ENCODE results near the gene GRPR. TPM values are rescaled to one million over a fixed set of nuclear protein-coding genes. Genes with fewer than 3 reads are reported as not detected.

The GRPR gene
- under 1 TPM in 1 of 2 donors, not detected in 1; 0.08 TPM for total RNA-seq
- not detected for polyA plus RNA-seq

- H3K9me3 ChIP-seq (ENCODE audit: control insufficient read depth in 4 of 4, low read length in 3 of 4) = peaks cover 0 to 8% (median 0%) of the 10 kb centered on the region in 4 donors
- TF ChIP-seq YY1 (IDR thresholded peaks at IDR 0.05) (no peak), HNF4G (IDR thresholded peaks at IDR 0.05) (no peak), CTCF (IDR thresholded peaks at IDR 0.05; ENCODE audit: low read depth, low read length, missing input control) (peak; percentile 74), GABPA (IDR thresholded peaks at IDR 0.05 in 1 of 2, conservative IDR thresholded peaks at IDR 0.05 in 1 of 2) (no peak), ZBTB33 (IDR thresholded peaks at IDR 0.05) (no peak), MAX (IDR thresholded peaks at IDR 0.05) (no peak), JUND (IDR thresholded peaks at IDR 0.05) (no peak), FOXA1 (IDR thresholded peaks at IDR 0.05) (no peak), FOXA2 (IDR thresholded peaks at IDR 0.05) (no peak), EGR1 (IDR thresholded peaks at IDR 0.05; ENCODE audit: low read depth in 2 of 2) (no peak), NR2F2 (IDR thresholded peaks at IDR 0.05) (no peak), RAD21 (IDR thresholded peaks at IDR 0.05) (peak; percentile 80 to 85), SP1 (IDR thresholded peaks at IDR 0.05) (no peak), RXRA (IDR thresholded peaks at IDR 0.05) (no peak), TAF1 (conservative IDR thresholded peaks at IDR 0.05) (no peak)
- H3K4me3 ChIP-seq (ENCODE audit: low read depth in 1 of 3, low read length in 3 of 3) = no peak within 1 kb of the TSS
- no peaks in the 10 kb centered on the region for H3K27me3 ChIP-seq (ENCODE audit: control insufficient read depth in 4 of 4, insufficient read depth in 4 of 4, low read length in 3 of 4)
- WGBS = 1% methylated on average over 6 of the region's 6 CpGs
- no peaks in the 10 kb centered on the region for H3K36me3 ChIP-seq (ENCODE audit: control insufficient read depth in 4 of 4, insufficient read depth in 3 of 4, low read depth in 1 of 4, low read length in 3 of 4)
- peaks cover 2 to 13% (median 5%) of the 10 kb centered on the region in 4 donors for H3K4me1 ChIP-seq (ENCODE audit: control insufficient read depth in 4 of 4, insufficient read depth in 4 of 4, low read length in 3 of 4)
- peak; percentile 43 for DNase-seq (ENCODE audit: low spot score)
- H3K9ac ChIP-seq (ENCODE audit: low read depth in 1 of 2, low read length in 2 of 2) = no peak within 1 kb of the TSS
- H3K27ac ChIP-seq (ENCODE audit: low read depth in 1 of 2, low read length in 2 of 2) = no peak within 1 kb of the TSS
Observed at GRCh38 chrX:16123222-16123786, at the start of gene GRPR. Gene GRPR (plus strand): TSS chrX:16123565. CDS start chrX:16123954, 389 bp downstream.

- TF ChIP-seq CTCF (IDR thresholded peaks at IDR 0.05; ENCODE audit: low read depth, low read length, missing input control) (no peak), TAF1 (conservative IDR thresholded peaks at IDR 0.05) (no peak), EGR1 (IDR thresholded peaks at IDR 0.05; ENCODE audit: low read depth in 2 of 2) (no peak), RXRA (IDR thresholded peaks at IDR 0.05) (no peak)
- peaks cover 0 to 3% (median 0%) of the 10 kb centered on the region in 4 donors for H3K27me3 ChIP-seq (ENCODE audit: control insufficient read depth in 4 of 4, insufficient read depth in 4 of 4, low read length in 3 of 4)
- no peaks in the 10 kb centered on the region for H3K9me3 ChIP-seq (ENCODE audit: control insufficient read depth in 4 of 4, low read length in 3 of 4)
- DNase-seq (ENCODE audit: low spot score) = no peak
- no peak overlapping the region for H3K4me3 ChIP-seq (ENCODE audit: low read depth in 1 of 3, low read length in 3 of 3)
- H3K36me3 ChIP-seq (ENCODE audit: control insufficient read depth in 4 of 4, insufficient read depth in 3 of 4, low read depth in 1 of 4, low read length in 3 of 4) = no peaks in the 10 kb centered on the region
- no peaks in the 10 kb centered on the region for H3K4me1 ChIP-seq (ENCODE audit: control insufficient read depth in 4 of 4, insufficient read depth in 4 of 4, low read length in 3 of 4)
- H3K27ac ChIP-seq (ENCODE audit: low read depth in 1 of 2, low read length in 2 of 2) = no peak overlapping the region
- 35% methylated on average over 1 of the region's 1 CpG for WGBS
- no peak overlapping the region for H3K9ac ChIP-seq (ENCODE audit: low read depth in 1 of 2, low read length in 2 of 2)
Observed at GRCh38 chrX:16075087-16075486, 48.3 kb upstream of the GRPR start.
